Fibroblast of villous mesenchyme (primary cell): Measurements from ENCODE around the gene PRKAB1. TPM values are rescaled to one million over a fixed set of nuclear protein-coding genes. Genes with fewer than 3 reads are reported as not detected.
"Not testable (repeated sequence)": the region's sequence is repeated elsewhere in the genome, so short reads cannot be mapped to it uniquely, and the experiment has no call there.

Experiments
- DNase-seq: peaks from one replicate; pipeline ENCODE4 v3.0.0-alpha.2; 2010; ENCODE audit warnings: low read depth
- H3K4me3 ChIP-seq: 2 replicates; pipeline ENCODE4 v1.5.1; 2011; ENCODE audit warnings: low read depth, mild to moderate bottlenecking, low read length
- total RNA-seq: library from RNA; depleted of rRNA; stranded (reverse); fragments of >200 nt; gene quantifications from 2 replicates; pipeline ENCODE4 v1.2.3, GENCODE V29; 2012
- TF ChIP-seq, protein P1 (sequence below): IDR thresholded peaks from 2 replicates; pipeline ENCODE4 v1.5.1; 2012; ENCODE audit warnings: low read depth, mild to moderate bottlenecking, low read length; ENCODE audit not compliant: insufficient read depth

PRKAB1 gene
- total RNA-seq, 1 donor: 16.0 TPM

DNA sequence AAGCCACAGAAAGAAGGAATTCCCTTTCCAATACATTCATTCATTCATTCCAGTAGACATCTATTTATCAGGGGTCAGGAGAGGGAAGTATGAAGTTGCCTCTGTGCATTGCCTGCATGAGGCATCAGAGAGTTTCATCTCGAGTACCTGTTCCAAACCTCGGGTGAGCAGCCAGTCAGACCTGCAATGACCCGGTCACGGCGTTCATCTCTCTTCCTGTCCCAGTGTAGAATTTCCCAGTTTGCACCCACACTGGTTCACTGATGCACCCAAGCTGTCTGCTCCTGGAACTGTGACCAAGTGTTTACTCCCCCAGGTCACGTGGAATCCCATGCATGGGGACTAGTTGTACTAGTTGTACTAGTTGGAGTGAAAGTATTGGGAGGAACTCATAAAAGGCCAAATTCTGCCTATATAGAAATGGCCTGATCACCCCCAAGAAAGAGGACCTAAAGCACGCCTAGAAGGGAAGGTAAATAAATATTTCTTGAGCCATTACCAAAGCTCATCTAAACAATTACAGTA is 22.3 kb upstream of the PRKAB1 start:
- DNase-seq: no peak
- H3K4me3 ChIP-seq: no peak overlapping the region
- TF ChIP-seq, protein P1, sequence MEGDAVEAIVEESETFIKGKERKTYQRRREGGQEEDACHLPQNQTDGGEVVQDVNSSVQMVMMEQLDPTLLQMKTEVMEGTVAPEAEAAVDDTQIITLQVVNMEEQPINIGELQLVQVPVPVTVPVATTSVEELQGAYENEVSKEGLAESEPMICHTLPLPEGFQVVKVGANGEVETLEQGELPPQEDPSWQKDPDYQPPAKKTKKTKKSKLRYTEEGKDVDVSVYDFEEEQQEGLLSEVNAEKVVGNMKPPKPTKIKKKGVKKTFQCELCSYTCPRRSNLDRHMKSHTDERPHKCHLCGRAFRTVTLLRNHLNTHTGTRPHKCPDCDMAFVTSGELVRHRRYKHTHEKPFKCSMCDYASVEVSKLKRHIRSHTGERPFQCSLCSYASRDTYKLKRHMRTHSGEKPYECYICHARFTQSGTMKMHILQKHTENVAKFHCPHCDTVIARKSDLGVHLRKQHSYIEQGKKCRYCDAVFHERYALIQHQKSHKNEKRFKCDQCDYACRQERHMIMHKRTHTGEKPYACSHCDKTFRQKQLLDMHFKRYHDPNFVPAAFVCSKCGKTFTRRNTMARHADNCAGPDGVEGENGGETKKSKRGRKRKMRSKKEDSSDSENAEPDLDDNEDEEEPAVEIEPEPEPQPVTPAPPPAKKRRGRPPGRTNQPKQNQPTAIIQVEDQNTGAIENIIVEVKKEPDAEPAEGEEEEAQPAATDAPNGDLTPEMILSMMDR: no peak

DNA sequence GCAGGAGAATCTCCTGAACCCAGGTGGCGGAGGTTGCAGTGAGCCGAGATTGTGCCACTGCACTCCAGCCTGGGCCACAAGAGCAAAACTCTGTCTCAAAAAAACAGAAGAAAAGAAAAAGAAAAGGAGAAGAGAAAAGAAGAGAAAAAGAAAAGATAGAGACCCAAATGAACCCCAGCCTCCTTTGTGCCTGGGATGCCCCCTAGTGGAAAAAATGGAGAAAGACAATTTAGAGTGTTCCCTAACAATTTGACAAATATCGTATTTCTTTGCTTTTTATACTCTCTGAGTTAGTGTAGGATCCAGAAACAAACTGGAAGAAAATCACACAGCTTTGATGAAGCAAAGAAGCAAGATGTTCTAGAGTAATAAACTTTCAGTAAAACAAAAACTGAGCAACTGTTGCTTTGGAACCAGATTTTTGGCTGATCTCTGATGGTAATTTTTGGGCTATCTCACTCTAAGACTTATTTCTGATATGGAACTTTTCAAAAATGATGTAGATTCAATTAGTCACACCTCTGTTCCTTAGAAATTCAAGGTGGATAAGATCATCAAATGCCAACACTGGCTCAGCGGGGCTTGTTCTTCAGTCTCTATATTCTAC is 18.6 kb upstream of the PRKAB1 start:
- peak; percentile 7 for DNase-seq
- TF ChIP-seq, protein P1: peak; percentile 69

DNA sequence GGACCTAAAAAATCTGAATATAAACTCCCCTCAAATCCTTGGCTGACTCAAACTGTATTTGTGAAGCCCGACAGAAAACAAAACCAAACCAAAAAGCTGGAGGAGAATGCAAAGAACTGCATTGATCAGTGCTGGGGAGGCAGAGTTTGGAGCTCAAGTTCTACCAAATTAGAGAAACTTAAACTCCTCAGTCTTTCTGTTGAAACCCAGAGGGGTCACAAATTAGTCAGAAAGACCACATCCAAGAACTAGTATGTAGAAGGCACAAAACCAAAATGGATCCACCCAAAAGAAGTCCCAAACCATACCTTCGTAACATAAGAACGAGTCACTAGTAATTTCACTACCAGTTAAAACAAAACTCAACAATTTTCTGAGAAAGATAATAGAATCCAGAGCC is 15.3 kb upstream of the PRKAB1 start:
- DNase-seq: no peak
- TF ChIP-seq, protein P1: no peak
- no peak overlapping the region for H3K4me3 ChIP-seq

More for the DNA sequence above, 18.6 kb upstream of the PRKAB1 start:
- no peak overlapping the region for H3K4me3 ChIP-seq

DNA sequence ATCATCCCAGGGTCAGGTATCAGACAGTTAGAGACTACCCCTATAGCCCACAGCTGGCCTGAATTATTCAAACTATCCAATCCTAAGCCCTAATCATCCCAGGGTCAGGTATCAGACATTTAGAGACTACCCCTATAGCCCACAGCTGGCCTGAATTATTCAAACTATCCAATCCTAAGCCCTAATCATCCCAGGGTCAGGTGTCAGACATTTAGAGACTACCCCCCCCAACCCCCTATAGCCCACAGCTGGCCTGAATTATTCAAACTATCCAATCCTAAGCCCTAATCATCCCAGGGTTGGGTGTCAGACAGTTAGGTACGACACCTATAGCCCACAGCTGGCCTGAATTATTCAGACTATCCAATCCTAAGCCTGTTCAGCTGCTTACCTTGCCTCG is 10.9 kb upstream of the PRKAB1 start:
- not testable (repeated sequence) for H3K4me3 ChIP-seq, DNase-seq

DNA sequence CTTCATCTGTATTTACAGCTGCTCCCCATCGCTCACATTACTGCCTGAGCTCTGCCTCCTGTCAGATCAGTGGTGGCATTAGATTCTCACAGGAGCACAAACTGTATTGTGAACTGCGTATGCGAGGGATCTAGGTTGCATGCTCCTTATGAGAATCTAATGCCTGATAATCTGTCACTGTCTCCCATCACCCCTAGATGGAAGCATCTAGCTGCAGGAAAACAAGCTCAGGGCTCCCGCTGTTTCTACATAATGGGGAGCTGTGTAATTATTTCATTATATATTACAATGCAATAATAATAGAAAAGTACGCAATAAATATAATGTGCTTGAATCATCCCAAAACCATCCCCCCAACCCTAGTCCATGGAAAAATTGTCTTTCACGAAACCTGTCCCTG is 9.8 kb upstream of the PRKAB1 start:
- TF ChIP-seq, protein P1: peak; percentile 26
- peak; percentile 11 for DNase-seq

DNA sequence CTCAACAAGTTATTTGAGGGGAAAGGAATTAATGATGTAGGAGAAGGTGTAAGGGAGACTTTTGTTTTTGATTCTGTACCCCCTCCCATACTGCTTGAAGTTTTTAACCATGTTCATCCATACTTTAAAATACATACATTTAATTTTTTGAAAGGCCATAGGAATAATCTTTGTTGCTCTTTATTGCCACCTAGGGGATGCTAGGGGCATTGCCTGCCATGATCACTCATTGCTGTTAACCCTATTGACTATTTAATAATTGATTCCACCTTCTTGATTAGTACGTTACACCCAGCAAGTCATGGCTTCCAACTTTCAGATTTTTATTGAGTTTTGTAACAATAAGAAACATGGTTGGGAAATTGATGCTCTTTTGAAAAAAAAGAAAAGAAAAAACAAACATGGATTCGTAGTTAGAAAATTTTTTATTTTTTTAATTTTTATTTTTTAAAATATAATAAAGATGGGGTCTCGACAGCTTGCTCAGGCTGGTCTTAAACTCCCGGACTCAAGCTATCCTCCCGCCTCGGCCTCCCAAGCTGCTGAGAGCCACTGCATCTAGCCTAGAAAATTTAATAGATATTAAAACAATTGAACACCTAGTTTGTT is 8.5 kb upstream of the PRKAB1 start:
- TF ChIP-seq, protein P1: peak; percentile 91
- no peak overlapping the region for H3K4me3 ChIP-seq
- DNase-seq: peak; percentile 41

More for the DNA sequence above, 9.8 kb upstream of the PRKAB1 start:
- not testable (repeated sequence) for H3K4me3 ChIP-seq

DNA sequence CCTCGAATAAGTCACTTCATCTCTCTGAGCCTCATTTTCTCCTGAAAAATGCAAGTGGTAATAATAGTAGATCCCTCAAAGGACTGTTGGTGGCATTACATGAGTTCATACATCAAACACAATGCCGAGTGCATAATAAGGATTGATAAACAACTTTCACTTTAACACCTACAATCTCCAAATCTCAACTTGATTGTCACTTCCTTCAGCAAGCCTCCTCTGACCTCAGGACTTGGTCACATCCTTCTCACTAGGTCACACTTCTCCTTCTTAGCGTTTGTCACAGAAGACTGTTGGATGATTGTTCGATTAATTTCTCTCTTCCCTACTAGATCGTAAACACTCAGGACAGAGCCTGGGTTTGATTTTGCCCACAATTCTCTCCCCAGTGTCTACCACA is 7.9 kb upstream of the PRKAB1 start:
- DNase-seq: no peak
- TF ChIP-seq, protein P1: no peak
- H3K4me3 ChIP-seq: no peak overlapping the region
